ENCODE data around the gene FRMD4A.

DNA sequence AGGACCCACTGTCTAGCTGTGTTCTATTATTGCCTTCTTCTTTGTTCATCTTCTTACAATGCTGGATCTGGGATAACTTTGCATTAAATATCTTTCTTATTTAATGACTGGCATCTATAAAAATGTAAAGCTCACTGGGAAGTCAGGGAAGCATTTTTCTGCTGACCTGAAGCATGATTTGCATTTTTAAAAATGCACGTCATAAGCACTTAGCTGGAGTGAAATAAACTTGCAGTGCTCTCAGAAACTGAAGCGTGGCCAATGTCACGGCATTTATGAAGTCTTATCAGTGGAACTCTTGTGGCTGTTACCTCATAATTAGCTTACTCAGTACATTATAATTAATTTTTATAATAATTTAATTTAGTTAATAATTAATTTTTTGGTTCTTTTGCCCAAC is 59.1 kb downstream of the FRMD4A start:
- TF ChIP-seq CTCF (IDR thresholded peaks at IDR 0.05) (no peak), POLR2A (IDR thresholded peaks at IDR 0.05) (no peak)
